ENCODE measurements around the gene NSL1.

DNA sequence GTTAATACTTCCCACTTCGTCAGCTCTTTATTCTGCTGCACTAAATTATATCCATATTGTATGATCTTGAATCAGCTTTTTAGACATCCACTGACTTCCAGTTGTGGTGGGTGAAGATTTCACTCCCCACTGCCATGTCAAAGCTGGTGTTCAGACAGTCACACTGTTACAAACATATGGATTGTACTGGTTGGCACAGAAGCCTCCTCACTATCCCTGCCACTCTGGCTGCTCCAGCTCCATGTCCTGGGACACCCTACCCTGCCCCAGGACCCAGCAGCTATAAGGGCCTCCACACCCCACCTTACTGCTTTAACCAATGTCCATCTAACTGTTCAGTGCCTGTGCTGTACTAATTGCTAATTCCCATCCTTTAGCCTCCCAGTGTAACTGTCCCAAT is 59.9 kb downstream of the NSL1 start:
- no peak for TF ChIP-seq EZH2 (IDR thresholded peaks at IDR 0.05)
- TF ChIP-seq, protein P1, sequence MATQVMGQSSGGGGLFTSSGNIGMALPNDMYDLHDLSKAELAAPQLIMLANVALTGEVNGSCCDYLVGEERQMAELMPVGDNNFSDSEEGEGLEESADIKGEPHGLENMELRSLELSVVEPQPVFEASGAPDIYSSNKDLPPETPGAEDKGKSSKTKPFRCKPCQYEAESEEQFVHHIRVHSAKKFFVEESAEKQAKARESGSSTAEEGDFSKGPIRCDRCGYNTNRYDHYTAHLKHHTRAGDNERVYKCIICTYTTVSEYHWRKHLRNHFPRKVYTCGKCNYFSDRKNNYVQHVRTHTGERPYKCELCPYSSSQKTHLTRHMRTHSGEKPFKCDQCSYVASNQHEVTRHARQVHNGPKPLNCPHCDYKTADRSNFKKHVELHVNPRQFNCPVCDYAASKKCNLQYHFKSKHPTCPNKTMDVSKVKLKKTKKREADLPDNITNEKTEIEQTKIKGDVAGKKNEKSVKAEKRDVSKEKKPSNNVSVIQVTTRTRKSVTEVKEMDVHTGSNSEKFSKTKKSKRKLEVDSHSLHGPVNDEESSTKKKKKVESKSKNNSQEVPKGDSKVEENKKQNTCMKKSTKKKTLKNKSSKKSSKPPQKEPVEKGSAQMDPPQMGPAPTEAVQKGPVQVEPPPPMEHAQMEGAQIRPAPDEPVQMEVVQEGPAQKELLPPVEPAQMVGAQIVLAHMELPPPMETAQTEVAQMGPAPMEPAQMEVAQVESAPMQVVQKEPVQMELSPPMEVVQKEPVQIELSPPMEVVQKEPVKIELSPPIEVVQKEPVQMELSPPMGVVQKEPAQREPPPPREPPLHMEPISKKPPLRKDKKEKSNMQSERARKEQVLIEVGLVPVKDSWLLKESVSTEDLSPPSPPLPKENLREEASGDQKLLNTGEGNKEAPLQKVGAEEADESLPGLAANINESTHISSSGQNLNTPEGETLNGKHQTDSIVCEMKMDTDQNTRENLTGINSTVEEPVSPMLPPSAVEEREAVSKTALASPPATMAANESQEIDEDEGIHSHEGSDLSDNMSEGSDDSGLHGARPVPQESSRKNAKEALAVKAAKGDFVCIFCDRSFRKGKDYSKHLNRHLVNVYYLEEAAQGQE (IDR thresholded peaks at IDR 0.05; ENCODE audit: low read depth): no peak
- TF ChIP-seq SIN3A (IDR thresholded peaks at IDR 0.05; ENCODE audit: low read depth): no peak
- TF ChIP-seq, protein P2, sequence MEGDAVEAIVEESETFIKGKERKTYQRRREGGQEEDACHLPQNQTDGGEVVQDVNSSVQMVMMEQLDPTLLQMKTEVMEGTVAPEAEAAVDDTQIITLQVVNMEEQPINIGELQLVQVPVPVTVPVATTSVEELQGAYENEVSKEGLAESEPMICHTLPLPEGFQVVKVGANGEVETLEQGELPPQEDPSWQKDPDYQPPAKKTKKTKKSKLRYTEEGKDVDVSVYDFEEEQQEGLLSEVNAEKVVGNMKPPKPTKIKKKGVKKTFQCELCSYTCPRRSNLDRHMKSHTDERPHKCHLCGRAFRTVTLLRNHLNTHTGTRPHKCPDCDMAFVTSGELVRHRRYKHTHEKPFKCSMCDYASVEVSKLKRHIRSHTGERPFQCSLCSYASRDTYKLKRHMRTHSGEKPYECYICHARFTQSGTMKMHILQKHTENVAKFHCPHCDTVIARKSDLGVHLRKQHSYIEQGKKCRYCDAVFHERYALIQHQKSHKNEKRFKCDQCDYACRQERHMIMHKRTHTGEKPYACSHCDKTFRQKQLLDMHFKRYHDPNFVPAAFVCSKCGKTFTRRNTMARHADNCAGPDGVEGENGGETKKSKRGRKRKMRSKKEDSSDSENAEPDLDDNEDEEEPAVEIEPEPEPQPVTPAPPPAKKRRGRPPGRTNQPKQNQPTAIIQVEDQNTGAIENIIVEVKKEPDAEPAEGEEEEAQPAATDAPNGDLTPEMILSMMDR (IDR thresholded peaks at IDR 0.05 in 2 of 3, conservative IDR thresholded peaks at IDR 0.05 in 1 of 3; ENCODE audit: borderline replicate concordance in 1 of 3, insufficient read depth in 1 of 3, low read depth in 2 of 3, low read length in 2 of 3): no peak
- no peak for TF ChIP-seq CEBPB (IDR thresholded peaks at IDR 0.05; ENCODE audit: low read depth)
- TF ChIP-seq, protein P3, sequence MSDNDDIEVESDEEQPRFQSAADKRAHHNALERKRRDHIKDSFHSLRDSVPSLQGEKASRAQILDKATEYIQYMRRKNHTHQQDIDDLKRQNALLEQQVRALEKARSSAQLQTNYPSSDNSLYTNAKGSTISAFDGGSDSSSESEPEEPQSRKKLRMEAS (IDR thresholded peaks at IDR 0.05): no peak
- no peak for TF ChIP-seq EGR1 (IDR thresholded peaks at IDR 0.05; ENCODE audit: low read depth)
- no peak for TF ChIP-seq POLR2AphosphoS5 (IDR thresholded peaks at IDR 0.05; ENCODE audit: low read depth, low read length)
- TF ChIP-seq, protein P4, sequence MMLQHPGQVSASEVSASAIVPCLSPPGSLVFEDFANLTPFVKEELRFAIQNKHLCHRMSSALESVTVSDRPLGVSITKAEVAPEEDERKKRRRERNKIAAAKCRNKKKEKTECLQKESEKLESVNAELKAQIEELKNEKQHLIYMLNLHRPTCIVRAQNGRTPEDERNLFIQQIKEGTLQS (IDR thresholded peaks at IDR 0.05): no peak
